Anterior cingulate cortex (tissue), 58 donors: ENCODE results near the gene CD58.

Source experiments
- DNase-seq, 58 donors: peaks; one replicate each; lab custom pipeline; 2025; lab: John Stamatoyannopoulos, UW

CD58 gene

DNA sequence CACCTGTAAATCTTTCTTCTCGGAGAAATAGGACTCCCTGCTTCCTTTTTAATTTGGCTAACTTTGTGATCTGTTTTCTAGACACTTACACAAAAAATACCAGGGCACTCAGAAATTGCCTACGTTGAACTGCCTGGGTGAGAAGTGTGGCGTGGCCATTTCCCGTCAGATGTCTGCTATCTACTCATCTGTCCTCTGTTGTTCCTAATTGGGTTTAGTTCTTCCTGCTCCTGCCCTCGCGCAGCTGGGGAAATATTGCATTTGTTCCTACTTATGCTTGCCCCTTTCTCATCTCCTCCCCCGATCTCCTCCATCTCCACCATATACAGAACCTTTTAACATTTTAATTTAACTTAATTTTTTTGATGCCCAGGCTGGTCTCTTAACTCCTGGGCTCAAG is 55.1 kb downstream of the CD58 start:
- DNase-seq: no peak

- no peak for DNase-seq
These were observed 55.9 kb downstream of the CD58 start for GRCh38 chr1:116514708-116515525.

DNA sequence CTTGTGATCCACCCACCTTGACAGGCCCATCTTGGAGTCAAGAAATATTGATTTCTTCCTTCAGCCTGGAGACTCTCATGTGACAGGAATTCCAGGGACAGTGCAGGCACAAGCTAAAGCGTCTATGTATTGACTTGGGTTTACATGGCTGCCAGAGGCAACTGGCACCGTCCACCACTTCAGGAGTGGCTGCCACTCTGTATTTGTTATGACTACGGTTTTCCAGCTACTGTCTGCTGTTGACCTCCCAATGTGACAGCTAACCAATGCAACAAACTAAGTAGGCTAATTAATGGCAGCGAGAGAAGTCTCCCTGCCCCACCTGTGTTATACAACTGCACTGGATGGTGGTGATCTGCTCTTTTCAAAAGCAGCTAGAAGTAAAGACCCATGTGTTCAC is 56.9 kb downstream of the CD58 start:
- no peak for DNase-seq

- no peak for DNase-seq
These were observed 59.3 kb downstream of the CD58 start for GRCh38 chr1:116511459-116512019.

GRCh38 chr1:116510361-116510760 is 60.5 kb downstream of the CD58 start:
- no peak for DNase-seq

DNA sequence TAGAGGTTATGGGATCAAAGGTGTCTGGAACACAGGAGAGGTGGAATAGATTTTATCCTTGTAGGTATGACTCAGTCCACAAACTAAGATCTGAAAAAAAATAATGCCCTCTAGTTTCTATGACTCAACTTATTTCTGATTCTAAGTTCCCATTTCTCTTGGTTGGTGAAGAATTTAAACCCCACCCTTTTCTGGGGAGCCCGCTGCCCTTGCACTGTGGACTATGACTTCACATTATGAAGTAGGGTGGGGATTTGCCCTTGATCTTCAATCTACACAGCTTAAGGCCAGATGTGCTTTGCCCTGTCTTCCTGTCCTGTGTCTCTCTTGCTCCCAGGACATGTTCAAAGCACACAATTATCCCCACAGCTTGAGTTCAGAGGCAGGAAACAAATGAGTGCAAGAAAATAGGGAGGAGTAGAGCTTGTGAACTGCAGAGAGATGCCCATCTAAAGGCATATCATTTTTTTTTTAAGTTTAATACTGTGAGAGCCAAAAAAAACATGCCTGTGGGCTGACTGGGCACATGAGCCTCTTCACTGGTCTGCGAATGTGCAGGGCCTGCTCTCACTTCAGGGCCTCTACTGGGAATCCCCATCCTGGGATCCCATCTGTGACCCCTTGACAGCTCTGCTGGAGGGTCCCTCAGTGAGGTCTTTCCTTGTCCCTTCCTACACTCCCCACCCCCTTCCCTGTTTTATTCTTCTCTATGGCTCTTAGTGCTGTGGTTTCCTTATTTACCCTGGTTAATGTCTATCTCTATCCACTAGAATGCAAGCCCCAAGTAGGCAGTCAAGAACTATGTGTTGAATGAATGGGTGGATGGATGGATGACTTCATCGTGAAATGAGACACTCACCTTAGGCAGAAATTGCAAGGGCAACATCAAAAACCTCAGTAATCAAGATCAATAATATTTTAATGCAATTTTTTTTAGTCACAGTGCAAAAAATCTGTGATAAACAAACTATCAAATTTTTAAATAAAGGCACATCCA is 61.5 kb downstream of the CD58 start:
- no peak for DNase-seq

DNA sequence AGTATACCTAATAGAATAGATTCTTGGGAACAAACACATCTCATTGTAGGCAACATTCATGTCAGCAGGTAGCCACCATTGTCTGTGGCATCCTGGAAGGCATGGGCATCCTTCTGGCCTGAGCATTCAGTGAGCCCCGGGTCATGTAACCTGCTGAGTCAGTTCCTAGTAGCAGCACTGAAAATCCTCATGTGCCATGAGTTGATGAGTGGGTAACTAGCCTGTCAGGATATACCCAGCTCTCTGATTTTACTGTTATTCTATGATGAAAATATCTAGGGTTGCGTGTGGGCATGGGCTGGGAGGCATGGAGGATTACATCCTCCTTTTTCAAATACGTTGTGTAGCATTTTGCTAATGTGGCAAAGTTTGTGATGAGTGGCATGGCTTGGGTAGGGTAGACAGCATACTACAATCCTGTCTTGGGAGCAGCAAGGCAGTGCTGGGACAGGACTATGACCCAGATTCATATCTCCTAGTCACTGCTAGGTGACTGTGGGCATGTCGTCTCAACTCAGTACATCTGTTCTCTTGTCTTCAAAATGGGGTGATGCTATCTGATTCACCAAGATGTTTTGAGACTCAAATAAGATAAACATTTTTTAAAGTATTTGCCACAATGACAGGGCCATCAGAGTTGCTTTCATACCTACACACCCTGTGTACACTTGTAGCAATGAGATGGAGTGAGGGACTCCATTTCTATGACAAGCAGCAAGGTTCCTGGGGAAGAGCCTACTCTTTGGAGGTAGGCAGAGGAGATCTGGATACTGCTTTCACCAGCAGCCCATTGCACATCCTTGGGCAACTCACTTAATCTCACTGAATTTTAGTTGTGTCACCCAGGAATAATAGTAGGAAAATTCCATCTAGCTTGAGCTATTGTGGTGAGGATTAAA is 62.5 kb downstream of the CD58 start:
- DNase-seq: no peak

DNA sequence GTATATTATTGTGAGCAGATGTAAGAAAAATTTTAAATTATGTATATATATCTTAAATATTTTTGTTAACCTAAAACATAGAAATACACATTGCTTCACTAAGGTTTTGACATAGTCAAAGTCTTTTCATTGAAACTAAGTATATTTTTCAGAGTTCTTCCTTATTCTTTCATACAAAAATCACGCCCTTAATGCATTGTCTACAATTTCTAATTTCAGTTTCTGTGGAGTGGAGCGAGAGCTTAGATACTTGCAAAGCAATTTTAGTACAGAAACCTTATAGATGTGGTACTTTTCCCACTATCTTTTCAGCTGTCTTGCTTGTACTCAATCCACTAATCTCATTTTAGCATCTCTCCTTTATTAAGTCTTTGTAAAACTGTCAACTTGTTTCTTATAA is 63.2 kb downstream of the CD58 start:
- no peak for DNase-seq

GRCh38 chr1:116506132-116507004 is 64.5 kb downstream of the CD58 start:
- no peak for DNase-seq

GRCh38 chr1:116504308-116505156 is 66.3 kb downstream of the CD58 start:
- peak in 26 of 58 donors; percentile 11 to 61 (median 24) for DNase-seq

GRCh38 chr1:116503546-116504307 is 67.1 kb downstream of the CD58 start:
- DNase-seq: no peak

DNA sequence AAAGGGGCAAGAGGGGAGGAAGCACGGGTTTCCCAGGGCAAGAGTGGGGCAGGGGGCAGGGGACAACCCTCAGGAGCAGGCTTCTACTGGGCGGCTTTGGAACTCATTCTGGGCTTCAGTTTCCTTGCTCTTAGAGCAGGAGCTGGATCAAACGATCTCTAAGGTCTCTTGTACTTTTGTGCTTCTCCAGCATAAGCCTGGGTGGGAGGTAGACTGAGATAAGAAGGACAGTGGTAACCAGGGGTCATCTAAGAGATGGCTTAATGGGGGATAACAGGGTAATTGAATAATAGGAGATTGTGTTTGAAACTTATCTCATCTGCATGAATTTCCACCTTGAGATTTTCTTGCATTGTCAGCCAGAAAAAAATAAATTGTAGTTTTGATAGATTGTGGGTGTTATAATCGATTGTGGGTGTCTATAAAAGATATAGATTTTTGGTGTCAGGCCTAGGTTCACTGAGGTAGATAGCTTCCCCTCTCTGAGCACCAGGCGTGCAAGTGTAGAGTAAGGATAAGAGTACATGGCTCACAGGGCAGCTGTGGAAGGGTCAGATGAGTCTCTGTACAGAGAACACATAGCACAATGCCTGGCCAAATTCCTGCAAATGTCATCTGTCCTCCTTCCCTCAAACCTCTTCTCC is 68.0 kb downstream of the CD58 start:
- no peak for DNase-seq

DNA sequence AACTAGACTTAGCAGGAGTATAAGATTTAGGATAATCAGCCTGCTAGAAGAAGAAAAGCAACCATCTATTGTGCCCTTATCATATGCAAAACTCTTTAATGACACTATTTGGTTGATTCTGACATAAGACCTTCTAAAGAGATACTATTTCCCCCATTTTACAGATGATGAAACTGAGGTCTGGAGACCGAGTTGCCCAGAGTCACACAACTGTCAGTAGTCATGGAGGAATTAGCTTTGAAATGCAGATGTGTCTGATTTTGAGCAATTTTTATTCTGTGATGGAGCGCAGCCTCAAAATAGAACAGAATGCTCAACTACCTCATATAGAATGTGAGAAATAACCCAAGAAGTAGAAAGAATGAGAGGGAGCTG is 69.0 kb downstream of the CD58 start:
- DNase-seq: no peak

GRCh38 chr1:116501125-116501869 is 69.5 kb downstream of the CD58 start:
- DNase-seq: no peak

- peak in 51 of 58 donors; percentile 14 to 76 (median 42) for DNase-seq
These were observed 71.8 kb downstream of the CD58 start for GRCh38 chr1:116498789-116499628.
